ENCODE results near the gene UBR1. TPM values are rescaled to one million over a fixed set of nuclear protein-coding genes. Genes with fewer than 3 reads are reported as not detected.

UBR1 gene
- total RNA-seq, 2 experiments from 2014 or later, result 42.6 to 45.9 TPM

- H3K4me3 ChIP-seq (ENCODE audit: low read length), result no peak overlapping the region
- intact Hi-C loops (cut with DNase I, micrococcal nuclease), result no loop called here
- peaks cover 92% of the 10 kb centered on the region for H3K36me3 Mint-ChIP-seq (ENCODE audit: low read depth)
Observed at GRCh38 chr15:43070249-43070648, 35.6 kb downstream of the UBR1 start.

GRCh38 chr15:43067717-43068461 lies 37.9 kb downstream of the UBR1 start:
- H3K9me3 ChIP-seq (ENCODE audit: control insufficient read depth in 1 of 2, insufficient read depth in 1 of 2, low read length in 2 of 2), result no peaks in the 10 kb centered on the region
- no peak for DNase-seq
- Mint-ChIP-seq H3K4me3 (no peak overlapping the region), H3K9me3 (no peaks in the 10 kb centered on the region), H3K27me3 (no peaks in the 10 kb centered on the region), H3K36me3 (ENCODE audit: low read depth) (peaks cover 88% of the 10 kb centered on the region), H3K27ac (no peak overlapping the region), H3K4me1 (ENCODE audit: low read depth) (no peaks in the 10 kb centered on the region)
- H3K4me1 ChIP-seq (ENCODE audit: insufficient read depth, low read length), result no peaks in the 10 kb centered on the region
- H3K4me3 ChIP-seq (ENCODE audit: low read length), result no peak overlapping the region
- no peak for TF ChIP-seq CTCF (IDR thresholded peaks at IDR 0.05)
- CTCF ChIA-PET, result interaction anchor here (0.6 kb wide), 1 partner anchor 126 kb away, joined by 3 read pairs; no protein-coding TSS in a partner anchor
- no peaks in the 10 kb centered on the region for H3K27me3 ChIP-seq (ENCODE audit: control insufficient read depth in 1 of 2, insufficient read depth in 2 of 2, low read length in 2 of 2)
- intact Hi-C loops (cut with DNase I, micrococcal nuclease), result no loop called here
- H3K36me3 ChIP-seq (ENCODE audit: insufficient read depth, low read length), result peaks cover 64% of the 10 kb centered on the region
- POLR2A ChIA-PET, result no interaction called here
- H3K27ac ChIP-seq (ENCODE audit: low read depth in 1 of 2, low read length in 2 of 2), result no peak overlapping the region
- no peak for ATAC-seq (ENCODE audit: poor library complexity)

More at GRCh38 chr15:43070249-43070648, 35.6 kb downstream of the UBR1 start:
- no peaks in the 10 kb centered on the region for H3K9me3 Mint-ChIP-seq
- DNase-seq (no peak), ATAC-seq (ENCODE audit: poor library complexity) (no peak)
- POLR2A ChIA-PET, result no interaction called here
- no peaks in the 10 kb centered on the region for H3K27me3 ChIP-seq (ENCODE audit: control insufficient read depth in 1 of 2, insufficient read depth in 2 of 2, low read length in 2 of 2)
- CTCF ChIA-PET, result interaction anchor here (0.6 to 1.2 kb wide), 3 partner anchors 16 to 1808 kb away, joined by 3 to 6 read pairs (median 4); no protein-coding TSS in a partner anchor
- no peak overlapping the region for H3K27ac Mint-ChIP-seq
- no peaks in the 10 kb centered on the region for H3K9me3 ChIP-seq (ENCODE audit: control insufficient read depth in 1 of 2, insufficient read depth in 1 of 2, low read length in 2 of 2)
- no peak for TF ChIP-seq CTCF (IDR thresholded peaks at IDR 0.05)
- H3K4me1 ChIP-seq (ENCODE audit: insufficient read depth, low read length), result no peaks in the 10 kb centered on the region
- H3K36me3 ChIP-seq (ENCODE audit: insufficient read depth, low read length), result peaks cover 77% of the 10 kb centered on the region
- no peak overlapping the region for H3K4me3 Mint-ChIP-seq
- H3K27me3 Mint-ChIP-seq, result no peaks in the 10 kb centered on the region
- H3K27ac ChIP-seq (ENCODE audit: low read depth in 1 of 2, low read length in 2 of 2), result no peak overlapping the region
- H3K4me1 Mint-ChIP-seq (ENCODE audit: low read depth), result no peaks in the 10 kb centered on the region

- Histone ChIP-seq H3K4me3 (ENCODE audit: low read length) (no peak overlapping the region), H3K9me3 (ENCODE audit: control insufficient read depth in 1 of 2, insufficient read depth in 1 of 2, low read length in 2 of 2) (no peaks in the 10 kb centered on the region), H3K27ac (ENCODE audit: low read depth in 1 of 2, low read length in 2 of 2) (no peak overlapping the region), H3K4me1 (ENCODE audit: insufficient read depth, low read length) (no peaks in the 10 kb centered on the region), H3K36me3 (ENCODE audit: insufficient read depth, low read length) (peaks cover 84% of the 10 kb centered on the region), H3K27me3 (ENCODE audit: control insufficient read depth in 1 of 2, insufficient read depth in 2 of 2, low read length in 2 of 2) (no peaks in the 10 kb centered on the region)
- Mint-ChIP-seq H3K27me3 (no peaks in the 10 kb centered on the region), H3K9me3 (no peaks in the 10 kb centered on the region), H3K4me3 (no peak overlapping the region), H3K36me3 (ENCODE audit: low read depth) (peaks cover 97% of the 10 kb centered on the region), H3K4me1 (ENCODE audit: low read depth) (no peaks in the 10 kb centered on the region), H3K27ac (peak overlapping the region; percentile 4)
- ATAC-seq (ENCODE audit: poor library complexity), result no peak
- intact Hi-C loops (cut with DNase I, micrococcal nuclease), result no loop called here
- POLR2A ChIA-PET, result interaction anchor here (0.6 kb wide), 1 partner anchor 23 kb away, joined by 3 read pairs; no protein-coding TSS in a partner anchor
- CTCF ChIA-PET, result no interaction called here
- TF ChIP-seq CTCF (IDR thresholded peaks at IDR 0.05), result no peak
- DNase-seq, result no peak
Observed at GRCh38 chr15:43056696-43057095, 49.1 kb downstream of the UBR1 start.
